HG03196 (cell line): ENCODE results near the gene TAC1.
"Not testable (repeated sequence)": the region's sequence is repeated elsewhere in the genome, so short reads cannot be mapped to it uniquely, and the experiment has no call there.

Experiments used
- ATAC-seq: cut with Tn5 transposase; IDR thresholded peaks from one replicate; pipeline ENCODE4 v1.9.1; 2021; ENCODE audit not compliant: unreplicated experiment

The TAC1 gene

GRCh38 chr7:97731736-97732564 lies at the start of gene TAC1:
TAC1 (plus strand) TSS chr7:97732086; CDS start chr7:97732613, 527 bp downstream.
- ATAC-seq: no peak

- ATAC-seq: no peak
These were observed 45.9 kb upstream of the TAC1 start for GRCh38 chr7:97685952-97686351.

- ATAC-seq: no peak
These were observed 38.3 kb upstream of the TAC1 start for GRCh38 chr7:97693586-97693985.

GRCh38 chr7:97694355-97694754 lies 37.5 kb upstream of the TAC1 start:
- ATAC-seq: no peak

GRCh38 chr7:97697396-97697795 lies 34.5 kb upstream of the TAC1 start:
- no peak for ATAC-seq

- no peak for ATAC-seq
These were observed 9.5 kb upstream of the TAC1 start for GRCh38 chr7:97722386-97722785.

- ATAC-seq: no peak
These were observed 834 bp downstream of the TAC1 start for GRCh38 chr7:97732565-97733275.

GRCh38 chr7:97733276-97734161 lies 1.6 kb downstream of the TAC1 start:
- ATAC-seq: no peak

- no peak for ATAC-seq
These were observed 2.4 kb downstream of the TAC1 start for GRCh38 chr7:97734255-97734654.

- ATAC-seq: no peak
These were observed 3.2 kb downstream of the TAC1 start for GRCh38 chr7:97735075-97735474.

- ATAC-seq: no peak
These were observed 16.6 kb downstream of the TAC1 start for GRCh38 chr7:97748482-97748881.

- ATAC-seq: no peak
These were observed 19.7 kb downstream of the TAC1 start for GRCh38 chr7:97751566-97751965.

- no peak for ATAC-seq
These were observed 20.3 kb downstream of the TAC1 start for GRCh38 chr7:97752215-97752614.

- no peak for ATAC-seq
These were observed 25.9 kb downstream of the TAC1 start for GRCh38 chr7:97757824-97758223.

- ATAC-seq: no peak
These were observed 39.0 kb downstream of the TAC1 start for GRCh38 chr7:97770850-97771249.

GRCh38 chr7:97771576-97771975 lies 39.7 kb downstream of the TAC1 start:
- ATAC-seq: no peak

GRCh38 chr7:97772045-97772901 lies 40.4 kb downstream of the TAC1 start:
- ATAC-seq: no peak

- not testable (repeated sequence) for ATAC-seq
These were observed 54.5 kb downstream of the TAC1 start for GRCh38 chr7:97786398-97786797.
